HFFc6 (cell line): Measurements from ENCODE around the gene CPNE9. TPM values are rescaled to one million over a fixed set of nuclear protein-coding genes. Genes with fewer than 3 reads are reported as not detected.
"Not testable (repeated sequence)": the region's sequence is repeated elsewhere in the genome, so short reads cannot be mapped to it uniquely, and the experiment has no call there.

Source experiments
- DNase-seq: peaks from one replicate; pipeline ENCODE4 v3.0.0-alpha.2; 2018
- H3K27ac Mint-ChIP-seq: 2 replicates; pipeline ENCODE4 v1.8.0; 2020; ENCODE audit warnings: mild to moderate bottlenecking, mixed read lengths
- H3K27me3 Mint-ChIP-seq: 2 replicates; pipeline ENCODE4 v1.8.0; 2021; ENCODE audit warnings: mild to moderate bottlenecking, moderate library complexity, mixed read lengths; ENCODE audit not compliant: insufficient read depth
- H3K36me3 Mint-ChIP-seq: 2 replicates; pipeline ENCODE4 v1.8.0; 2021; ENCODE audit warnings: low read depth, mixed read lengths
- H3K4me1 Mint-ChIP-seq: 2 replicates; pipeline ENCODE4 v1.8.0; 2020; ENCODE audit warnings: low read depth, mixed read lengths
- H3K4me3 Mint-ChIP-seq: 2 replicates; pipeline ENCODE4 v1.8.0; 2020; ENCODE audit warnings: mild to moderate bottlenecking, moderate library complexity, mixed read lengths
- H3K9me3 Mint-ChIP-seq: 2 replicates; pipeline ENCODE4 v1.8.0; 2020; ENCODE audit warnings: mild to moderate bottlenecking, mixed read lengths
- total RNA-seq, 6 experiments: library from RNA; stranded (reverse); fragmentation: NEBNext Ultra II Directional; extraction: Animal tissue kit (Norgen Biotek cat#: 25700); gene quantifications; 2 replicates in 1 of 6; 3 replicates in 5 of 6; pipeline ENCODE4 v1.2.3, GENCODE V29; 2021
- TF ChIP-seq, protein P1 (sequence below): fragments of 200-600 bp; sonication (generic); IDR thresholded peaks from 2 replicates; pipeline ENCODE4 v1.5.0; 2021; ENCODE audit warnings: antibody characterized with exemption, mild to moderate bottlenecking

CPNE9 gene
- total RNA-seq, 6 experiments from 2014 or later: not detected

DNA sequence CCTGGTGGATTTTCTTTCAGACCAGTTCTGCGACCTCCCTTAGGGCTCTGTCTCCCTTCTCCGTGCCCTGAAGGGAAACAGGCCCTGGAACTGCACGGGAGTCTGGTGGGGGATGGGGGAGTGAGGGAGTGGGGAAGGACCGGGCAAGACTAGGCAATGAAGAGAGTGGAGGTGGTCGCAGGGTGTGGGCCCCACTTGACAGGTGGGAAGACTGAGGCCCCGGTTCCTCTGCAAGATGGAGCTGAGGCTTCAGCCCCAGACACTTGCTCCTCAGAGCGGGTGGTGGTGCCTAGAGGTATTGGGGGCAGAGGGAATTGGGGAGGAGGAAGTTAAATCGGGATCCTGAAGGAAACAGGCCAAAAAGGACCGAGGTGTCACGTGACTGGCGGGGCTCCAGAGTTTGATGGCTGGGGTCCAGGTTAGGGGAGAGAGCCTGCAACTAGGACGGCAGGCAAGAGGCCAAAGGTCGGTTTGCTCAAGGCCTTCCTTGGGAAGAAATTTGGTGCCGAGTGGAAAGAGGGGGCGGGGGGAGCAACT, 66.7 kb downstream of the CPNE9 start:
- no peak for DNase-seq
- TF ChIP-seq, protein P1, sequence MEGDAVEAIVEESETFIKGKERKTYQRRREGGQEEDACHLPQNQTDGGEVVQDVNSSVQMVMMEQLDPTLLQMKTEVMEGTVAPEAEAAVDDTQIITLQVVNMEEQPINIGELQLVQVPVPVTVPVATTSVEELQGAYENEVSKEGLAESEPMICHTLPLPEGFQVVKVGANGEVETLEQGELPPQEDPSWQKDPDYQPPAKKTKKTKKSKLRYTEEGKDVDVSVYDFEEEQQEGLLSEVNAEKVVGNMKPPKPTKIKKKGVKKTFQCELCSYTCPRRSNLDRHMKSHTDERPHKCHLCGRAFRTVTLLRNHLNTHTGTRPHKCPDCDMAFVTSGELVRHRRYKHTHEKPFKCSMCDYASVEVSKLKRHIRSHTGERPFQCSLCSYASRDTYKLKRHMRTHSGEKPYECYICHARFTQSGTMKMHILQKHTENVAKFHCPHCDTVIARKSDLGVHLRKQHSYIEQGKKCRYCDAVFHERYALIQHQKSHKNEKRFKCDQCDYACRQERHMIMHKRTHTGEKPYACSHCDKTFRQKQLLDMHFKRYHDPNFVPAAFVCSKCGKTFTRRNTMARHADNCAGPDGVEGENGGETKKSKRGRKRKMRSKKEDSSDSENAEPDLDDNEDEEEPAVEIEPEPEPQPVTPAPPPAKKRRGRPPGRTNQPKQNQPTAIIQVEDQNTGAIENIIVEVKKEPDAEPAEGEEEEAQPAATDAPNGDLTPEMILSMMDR: no peak
- Mint-ChIP-seq H3K4me3 (peak overlapping the region; percentile 87), H3K4me1 (peaks cover 37% of the 10 kb centered on the region), H3K36me3 (peaks cover 6% of the 10 kb centered on the region; the same call in 1 of the 2 replicates), H3K9me3 (no peaks in the 10 kb centered on the region), H3K27me3 (peaks cover 7% of the 10 kb centered on the region), H3K27ac (no peak overlapping the region)

DNA sequence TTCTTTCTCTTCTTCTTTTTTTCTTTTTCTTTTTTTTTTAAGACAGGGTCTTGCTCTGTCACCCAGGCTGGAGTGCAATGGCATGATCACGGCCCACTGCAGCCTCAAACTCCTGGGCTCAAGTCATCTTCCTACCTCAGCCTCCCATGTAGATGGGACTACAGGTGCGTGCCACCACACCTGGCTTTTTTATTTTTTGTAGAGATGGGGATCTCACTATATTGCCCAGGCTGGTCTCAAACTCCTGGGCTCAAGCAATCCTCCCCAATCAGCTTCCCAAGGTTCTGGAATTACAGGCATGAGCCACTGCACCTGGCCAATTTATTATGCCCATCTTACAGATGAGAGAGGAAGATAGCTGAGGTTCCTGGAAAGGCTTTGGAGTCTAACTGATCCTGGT, 67.4 kb downstream of the CPNE9 start:
- not testable (repeated sequence) for H3K36me3 Mint-ChIP-seq, H3K27me3 Mint-ChIP-seq, H3K9me3 Mint-ChIP-seq, DNase-seq, H3K27ac Mint-ChIP-seq
- Mint-ChIP-seq H3K4me3 (peak overlapping the region; percentile 87), H3K4me1 (peaks cover 37% of the 10 kb centered on the region)

DNA sequence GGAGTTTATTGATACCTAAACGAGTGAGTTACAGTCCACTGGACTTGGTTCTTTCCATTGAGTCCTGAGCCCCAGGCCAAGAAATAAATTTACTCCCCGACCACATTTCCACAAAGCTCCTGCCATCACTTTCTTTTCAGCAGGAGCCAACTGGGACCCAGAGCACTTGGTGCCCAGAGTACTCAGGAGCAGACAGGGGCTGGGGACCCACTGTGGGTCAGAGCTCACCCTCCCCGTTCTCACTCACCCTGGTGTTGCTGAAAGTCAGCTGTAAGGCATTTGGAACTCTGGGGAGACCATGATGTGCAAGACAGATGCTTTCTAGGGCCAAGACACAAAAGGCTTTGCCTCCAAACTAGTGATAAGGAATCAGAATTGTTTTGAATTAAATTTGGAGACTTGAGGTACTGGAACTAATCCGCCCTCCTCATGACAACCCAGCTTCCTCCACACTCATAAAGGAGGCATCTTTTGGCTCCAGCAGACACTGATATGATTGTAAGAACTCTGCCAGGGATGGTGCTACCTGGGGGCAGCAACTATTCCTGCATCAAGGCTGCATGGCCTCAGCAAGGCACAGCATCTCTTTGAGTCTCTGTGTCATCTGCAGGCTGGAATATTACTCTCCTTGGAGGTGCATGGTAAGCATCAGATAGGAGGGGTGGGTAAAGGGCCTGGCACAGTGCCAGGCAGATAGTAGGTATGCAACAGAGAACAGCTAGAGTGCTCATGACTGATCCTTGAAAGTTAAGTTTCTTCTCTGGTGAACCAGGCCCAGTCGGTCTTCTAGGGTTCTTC, 73.5 kb downstream of the CPNE9 start:
- Mint-ChIP-seq H3K27me3 (peaks cover 2% of the 10 kb centered on the region), H3K4me3 (no peak overlapping the region), H3K36me3 (no peaks in the 10 kb centered on the region), H3K27ac (no peak overlapping the region), H3K4me1 (peaks cover 28% of the 10 kb centered on the region), H3K9me3 (no peaks in the 10 kb centered on the region)
- DNase-seq: no peak
- TF ChIP-seq, protein P1: no peak

DNA sequence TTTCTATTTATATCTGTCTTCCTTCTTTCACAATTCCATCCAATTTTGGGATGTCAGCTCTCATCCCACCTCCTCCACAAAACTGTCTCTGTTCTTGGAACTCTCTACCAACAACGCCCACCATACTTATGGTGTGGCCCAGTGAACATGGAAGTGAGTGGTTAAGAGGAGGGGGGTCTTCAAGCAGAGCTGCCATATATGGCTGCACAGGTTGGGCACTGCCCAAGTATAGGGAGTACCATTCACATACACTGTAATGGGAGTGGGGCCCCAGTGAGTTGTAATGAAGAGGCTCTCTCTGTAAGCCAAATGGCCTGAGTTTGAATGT, 74.0 kb downstream of the CPNE9 start:
- H3K27ac Mint-ChIP-seq: no peak overlapping the region
- TF ChIP-seq, protein P1: no peak
- no peak for DNase-seq
- no peaks in the 10 kb centered on the region for H3K36me3 Mint-ChIP-seq
- H3K4me3 Mint-ChIP-seq: no peak overlapping the region
- H3K4me1 Mint-ChIP-seq: peaks cover 28% of the 10 kb centered on the region
- H3K9me3 Mint-ChIP-seq: no peaks in the 10 kb centered on the region
- peaks cover 1% of the 10 kb centered on the region for H3K27me3 Mint-ChIP-seq

DNA sequence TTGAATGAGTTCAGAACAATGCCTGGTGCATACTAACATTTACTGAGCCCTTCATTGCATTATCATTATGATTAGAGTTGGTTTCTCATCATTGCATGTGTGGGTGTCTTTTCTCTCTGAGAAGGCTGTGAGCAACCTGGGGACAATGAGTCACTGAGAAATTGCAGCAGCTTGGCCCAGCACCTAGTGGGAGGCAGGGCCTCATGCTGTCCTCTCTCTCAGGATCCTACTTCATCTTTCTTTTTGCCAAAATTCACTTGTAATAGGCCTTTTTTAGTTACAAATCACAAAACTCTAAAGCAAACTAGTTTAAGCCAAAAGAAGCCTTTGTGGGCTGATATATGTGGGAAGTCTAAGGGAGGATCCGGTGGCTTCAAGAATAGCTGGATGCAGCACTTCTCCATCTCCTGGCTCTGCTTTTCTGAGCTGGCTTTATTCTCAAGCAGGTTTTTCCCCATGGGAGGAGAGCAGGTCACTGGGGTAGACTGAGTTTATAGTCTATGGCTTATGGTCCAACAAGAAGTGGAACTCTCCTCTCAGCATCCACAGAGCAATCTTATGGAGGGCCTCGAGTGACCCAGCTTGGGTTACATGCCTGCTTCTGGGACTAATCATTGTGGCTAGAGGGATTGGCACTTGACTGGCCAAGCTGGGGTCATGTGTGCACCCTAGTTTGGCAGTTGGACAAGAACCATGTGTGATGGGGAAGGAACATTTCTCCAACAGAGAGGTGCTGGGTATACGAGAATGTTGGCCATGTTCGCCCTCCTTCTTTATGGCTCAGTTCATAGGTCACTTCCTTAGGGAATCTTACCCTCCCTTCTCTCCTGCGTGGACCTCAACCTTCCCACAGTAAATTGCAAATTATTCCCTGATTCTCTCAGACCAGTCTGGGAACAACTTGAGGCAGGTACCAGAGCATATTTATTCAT, 74.8 kb downstream of the CPNE9 start:
- peaks cover 28% of the 10 kb centered on the region for H3K4me1 Mint-ChIP-seq
- no peak overlapping the region for H3K4me3 Mint-ChIP-seq
- no peaks in the 10 kb centered on the region for H3K36me3 Mint-ChIP-seq
- H3K27me3 Mint-ChIP-seq: no peaks in the 10 kb centered on the region; the same call in none of the 2 replicates
- DNase-seq: peak; percentile 65
- H3K27ac Mint-ChIP-seq: peak overlapping the region; percentile 71
- TF ChIP-seq, protein P1: no peak
- no peaks in the 10 kb centered on the region for H3K9me3 Mint-ChIP-seq
